ENCODE measurements around the gene CDH13.

The CDH13 gene

DNA sequence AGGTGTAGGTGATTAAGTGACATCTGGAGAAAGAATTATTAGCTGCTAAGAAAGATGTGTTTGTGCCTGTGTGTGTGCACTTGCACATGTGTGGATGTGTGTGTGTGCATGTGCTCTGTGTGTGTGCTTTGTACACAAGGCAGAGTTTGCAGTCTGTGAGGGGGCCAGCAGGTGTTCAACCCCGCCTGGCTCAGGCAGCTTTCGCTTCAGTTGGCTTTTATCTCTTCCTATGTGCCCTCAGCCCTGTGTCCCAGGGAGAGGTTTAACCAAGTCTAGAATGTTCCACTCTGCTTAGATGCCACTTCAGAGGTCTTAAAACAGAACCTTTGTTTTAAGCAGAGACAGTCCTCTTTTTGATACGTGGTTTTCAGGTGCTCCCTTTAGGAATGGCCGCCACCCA lies 58.8 kb downstream of the CDH13 start:
- no peak for DNase-seq (ENCODE audit: low read depth in 1 of 2, low spot score in 1 of 2)
- Histone ChIP-seq H3K4me3 (replicated peaks; ENCODE audit: insufficient read depth, low read length) (no peak overlapping the region), H3K27me3 (ENCODE audit: insufficient read depth, poor library complexity, severe bottlenecking) (no peaks in the 10 kb centered on the region), H3K27ac (replicated peaks) (no peak overlapping the region)
- TF ChIP-seq POLR2AphosphoS5 (IDR thresholded peaks at IDR 0.05; ENCODE audit: low read depth) (no peak), CTCF (IDR thresholded peaks at IDR 0.05; ENCODE audit: insufficient read depth, low read length) (no peak), SPI1 (IDR thresholded peaks at IDR 0.05; ENCODE audit: borderline replicate concordance, low read depth) (no peak)
- TF ChIP-seq, protein P1, sequence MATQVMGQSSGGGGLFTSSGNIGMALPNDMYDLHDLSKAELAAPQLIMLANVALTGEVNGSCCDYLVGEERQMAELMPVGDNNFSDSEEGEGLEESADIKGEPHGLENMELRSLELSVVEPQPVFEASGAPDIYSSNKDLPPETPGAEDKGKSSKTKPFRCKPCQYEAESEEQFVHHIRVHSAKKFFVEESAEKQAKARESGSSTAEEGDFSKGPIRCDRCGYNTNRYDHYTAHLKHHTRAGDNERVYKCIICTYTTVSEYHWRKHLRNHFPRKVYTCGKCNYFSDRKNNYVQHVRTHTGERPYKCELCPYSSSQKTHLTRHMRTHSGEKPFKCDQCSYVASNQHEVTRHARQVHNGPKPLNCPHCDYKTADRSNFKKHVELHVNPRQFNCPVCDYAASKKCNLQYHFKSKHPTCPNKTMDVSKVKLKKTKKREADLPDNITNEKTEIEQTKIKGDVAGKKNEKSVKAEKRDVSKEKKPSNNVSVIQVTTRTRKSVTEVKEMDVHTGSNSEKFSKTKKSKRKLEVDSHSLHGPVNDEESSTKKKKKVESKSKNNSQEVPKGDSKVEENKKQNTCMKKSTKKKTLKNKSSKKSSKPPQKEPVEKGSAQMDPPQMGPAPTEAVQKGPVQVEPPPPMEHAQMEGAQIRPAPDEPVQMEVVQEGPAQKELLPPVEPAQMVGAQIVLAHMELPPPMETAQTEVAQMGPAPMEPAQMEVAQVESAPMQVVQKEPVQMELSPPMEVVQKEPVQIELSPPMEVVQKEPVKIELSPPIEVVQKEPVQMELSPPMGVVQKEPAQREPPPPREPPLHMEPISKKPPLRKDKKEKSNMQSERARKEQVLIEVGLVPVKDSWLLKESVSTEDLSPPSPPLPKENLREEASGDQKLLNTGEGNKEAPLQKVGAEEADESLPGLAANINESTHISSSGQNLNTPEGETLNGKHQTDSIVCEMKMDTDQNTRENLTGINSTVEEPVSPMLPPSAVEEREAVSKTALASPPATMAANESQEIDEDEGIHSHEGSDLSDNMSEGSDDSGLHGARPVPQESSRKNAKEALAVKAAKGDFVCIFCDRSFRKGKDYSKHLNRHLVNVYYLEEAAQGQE (IDR thresholded peaks at IDR 0.05; ENCODE audit: insufficient replicate concordance, low read depth), result no peak

- TF ChIP-seq GABPA (IDR thresholded peaks at IDR 0.05; ENCODE audit: low read depth) (no peak), POLR2AphosphoS5 (IDR thresholded peaks at IDR 0.05; ENCODE audit: low read depth) (no peak), CTCF (IDR thresholded peaks at IDR 0.05; ENCODE audit: insufficient read depth, low read length) (no peak), SPI1 (IDR thresholded peaks at IDR 0.05; ENCODE audit: borderline replicate concordance, low read depth) (no peak)
- TF ChIP-seq, protein P1 (IDR thresholded peaks at IDR 0.05; ENCODE audit: insufficient replicate concordance, low read depth), result no peak
- Histone ChIP-seq H3K27ac (replicated peaks) (no peak overlapping the region), H3K27me3 (ENCODE audit: insufficient read depth, poor library complexity, severe bottlenecking) (no peaks in the 10 kb centered on the region), H3K4me3 (replicated peaks; ENCODE audit: insufficient read depth, low read length) (no peak overlapping the region)
- no peak for DNase-seq (ENCODE audit: low read depth in 1 of 2, low spot score in 1 of 2)
Observed at GRCh38 chr16:82694239-82694874, 67.6 kb downstream of the CDH13 start.

DNA sequence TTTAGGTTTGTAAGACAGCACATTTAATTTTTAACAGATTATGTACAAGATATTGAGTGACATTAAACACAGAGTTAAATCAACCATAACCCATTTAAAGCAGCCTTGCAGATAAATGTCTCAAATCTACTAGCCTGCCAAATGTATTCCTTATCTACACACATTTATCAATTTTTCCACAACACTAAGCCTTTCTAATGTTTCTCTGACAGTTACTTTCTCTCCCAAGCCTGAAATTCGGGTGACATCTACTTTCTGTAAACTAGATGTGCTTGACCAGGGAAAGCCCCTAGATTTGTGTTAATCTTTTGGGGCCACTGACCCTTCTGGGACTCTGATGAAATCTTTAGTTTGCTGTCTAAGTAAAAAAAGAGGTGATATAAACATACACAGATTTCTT lies 69.0 kb downstream of the CDH13 start:
- no peak for DNase-seq (ENCODE audit: low read depth in 1 of 2, low spot score in 1 of 2)
- TF ChIP-seq CTCF (IDR thresholded peaks at IDR 0.05; ENCODE audit: insufficient read depth, low read length) (no peak), GABPA (IDR thresholded peaks at IDR 0.05; ENCODE audit: low read depth) (no peak), POLR2AphosphoS5 (IDR thresholded peaks at IDR 0.05; ENCODE audit: low read depth) (no peak), SPI1 (IDR thresholded peaks at IDR 0.05; ENCODE audit: borderline replicate concordance, low read depth) (no peak)
- TF ChIP-seq, protein P1 (IDR thresholded peaks at IDR 0.05; ENCODE audit: insufficient replicate concordance, low read depth), result no peak
- no peak overlapping the region for H3K4me3 ChIP-seq (replicated peaks; ENCODE audit: insufficient read depth, low read length)
- no peaks in the 10 kb centered on the region for H3K27me3 ChIP-seq (ENCODE audit: insufficient read depth, poor library complexity, severe bottlenecking)
- H3K27ac ChIP-seq (replicated peaks), result no peak overlapping the region
